Fibroblast of the aortic adventitia (primary cell): Measurements from ENCODE around the gene PDCD7. TPM values are rescaled to one million over a fixed set of nuclear protein-coding genes. Genes with fewer than 3 reads are reported as not detected.

Experiments used
- DNase-seq: peaks from one replicate; pipeline ENCODE4 v3.0.0-alpha.2; 2010; ENCODE audit warnings: low read depth
- H3K4me3 ChIP-seq: 2 replicates; pipeline ENCODE4 v1.5.1; 2011; ENCODE audit warnings: low read depth, mild to moderate bottlenecking, control low read depth, low read length, moderate library complexity
- total RNA-seq: library from RNA; depleted of rRNA; stranded (reverse); fragments of >200 nt; gene quantifications from 2 replicates; pipeline ENCODE4 v1.2.3, GENCODE V29; 2012; ENCODE audit warnings: low replicate concordance
- TF ChIP-seq, protein P1 (sequence below): IDR thresholded peaks from 2 replicates; pipeline ENCODE4 v1.5.1; 2011; ENCODE audit warnings: mild to moderate bottlenecking, low read length, control low read depth, inconsistent platforms; ENCODE audit not compliant: insufficient read depth

The PDCD7 gene
- total RNA-seq, 1 donor, result 15.7 TPM

DNA sequence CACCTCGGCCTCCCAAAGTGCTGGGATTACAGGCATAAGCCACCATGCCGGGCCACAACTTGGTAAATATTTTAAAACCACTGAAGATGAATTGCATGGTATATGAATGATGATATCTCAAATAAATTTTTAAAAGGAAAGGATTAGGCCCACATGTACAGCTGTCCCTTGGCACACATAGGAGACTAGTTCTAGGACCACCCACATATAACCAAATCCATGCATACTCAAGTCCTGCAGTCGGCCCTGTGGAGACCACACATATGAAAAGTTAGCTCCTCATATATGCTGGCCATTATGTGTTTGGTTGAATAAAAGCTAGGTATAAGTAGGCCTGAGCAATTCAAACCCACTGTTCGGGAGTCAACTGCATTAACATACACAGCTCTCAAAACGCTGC, 40.9 kb upstream of the PDCD7 start:
- DNase-seq, result no peak
- TF ChIP-seq, protein P1, sequence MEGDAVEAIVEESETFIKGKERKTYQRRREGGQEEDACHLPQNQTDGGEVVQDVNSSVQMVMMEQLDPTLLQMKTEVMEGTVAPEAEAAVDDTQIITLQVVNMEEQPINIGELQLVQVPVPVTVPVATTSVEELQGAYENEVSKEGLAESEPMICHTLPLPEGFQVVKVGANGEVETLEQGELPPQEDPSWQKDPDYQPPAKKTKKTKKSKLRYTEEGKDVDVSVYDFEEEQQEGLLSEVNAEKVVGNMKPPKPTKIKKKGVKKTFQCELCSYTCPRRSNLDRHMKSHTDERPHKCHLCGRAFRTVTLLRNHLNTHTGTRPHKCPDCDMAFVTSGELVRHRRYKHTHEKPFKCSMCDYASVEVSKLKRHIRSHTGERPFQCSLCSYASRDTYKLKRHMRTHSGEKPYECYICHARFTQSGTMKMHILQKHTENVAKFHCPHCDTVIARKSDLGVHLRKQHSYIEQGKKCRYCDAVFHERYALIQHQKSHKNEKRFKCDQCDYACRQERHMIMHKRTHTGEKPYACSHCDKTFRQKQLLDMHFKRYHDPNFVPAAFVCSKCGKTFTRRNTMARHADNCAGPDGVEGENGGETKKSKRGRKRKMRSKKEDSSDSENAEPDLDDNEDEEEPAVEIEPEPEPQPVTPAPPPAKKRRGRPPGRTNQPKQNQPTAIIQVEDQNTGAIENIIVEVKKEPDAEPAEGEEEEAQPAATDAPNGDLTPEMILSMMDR, result no peak
- no peak overlapping the region for H3K4me3 ChIP-seq

DNA sequence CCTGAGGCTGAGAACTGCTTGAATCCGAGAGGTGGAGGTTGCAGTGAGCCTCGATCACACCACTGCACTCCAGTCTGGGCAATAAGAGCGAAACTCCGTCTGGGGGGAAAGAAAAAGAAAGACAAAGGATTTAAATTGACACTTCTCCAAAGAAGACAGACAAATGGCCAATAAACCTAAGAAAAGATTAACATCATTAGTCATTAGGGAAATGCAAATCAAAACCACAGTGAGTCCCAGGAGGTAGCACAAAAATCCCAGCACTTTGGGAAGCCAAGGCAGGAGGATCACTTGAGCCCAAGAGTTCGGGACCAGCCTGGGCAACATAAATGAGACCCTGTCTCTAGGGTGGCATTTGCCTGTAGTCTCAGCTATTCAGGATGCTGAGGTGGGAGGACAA, 38.9 kb upstream of the PDCD7 start:
- H3K4me3 ChIP-seq, result no peak overlapping the region
- TF ChIP-seq, protein P1, result no peak
- DNase-seq, result no peak

DNA sequence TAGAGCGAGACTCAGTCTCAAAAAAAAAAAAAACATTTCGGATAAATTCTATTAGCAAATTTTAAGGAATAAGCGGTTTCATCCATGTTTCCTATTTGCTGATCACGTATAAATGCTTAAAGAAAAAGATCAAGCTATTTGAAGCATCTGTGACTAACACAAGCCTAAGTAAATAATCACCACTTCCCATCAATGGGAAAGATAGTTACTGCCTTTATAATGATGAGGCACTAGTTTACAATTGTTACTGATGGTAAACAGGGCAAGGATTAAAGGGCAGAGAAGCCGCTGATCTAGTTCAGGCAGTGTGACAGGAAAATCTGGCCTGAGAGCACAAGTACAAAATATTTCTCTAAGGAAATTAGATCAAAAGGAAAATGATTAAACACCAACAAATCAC, 37.8 kb upstream of the PDCD7 start:
- no peak for DNase-seq
- TF ChIP-seq, protein P1, result no peak
- H3K4me3 ChIP-seq, result no peak overlapping the region

DNA sequence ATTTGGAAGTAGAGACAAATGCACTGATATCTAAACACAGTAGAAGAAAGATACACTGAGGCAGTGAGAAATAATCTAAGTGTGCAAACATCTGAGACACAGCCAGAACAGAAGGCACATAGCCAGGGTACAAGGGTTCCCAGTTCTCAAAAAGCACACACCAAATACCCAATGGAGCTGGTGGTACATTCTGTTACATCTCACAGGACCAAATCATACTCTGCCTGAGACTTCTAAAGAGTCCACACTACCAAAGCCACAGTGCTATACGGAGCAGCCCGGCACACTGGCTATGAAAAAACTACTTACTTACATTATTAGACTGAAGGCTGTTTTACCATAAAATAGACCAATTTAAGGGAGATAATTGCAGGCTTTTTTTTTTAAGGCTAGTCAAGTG, 32.3 kb upstream of the PDCD7 start:
- no peak overlapping the region for H3K4me3 ChIP-seq
- TF ChIP-seq, protein P1, result no peak
- DNase-seq, result no peak

DNA sequence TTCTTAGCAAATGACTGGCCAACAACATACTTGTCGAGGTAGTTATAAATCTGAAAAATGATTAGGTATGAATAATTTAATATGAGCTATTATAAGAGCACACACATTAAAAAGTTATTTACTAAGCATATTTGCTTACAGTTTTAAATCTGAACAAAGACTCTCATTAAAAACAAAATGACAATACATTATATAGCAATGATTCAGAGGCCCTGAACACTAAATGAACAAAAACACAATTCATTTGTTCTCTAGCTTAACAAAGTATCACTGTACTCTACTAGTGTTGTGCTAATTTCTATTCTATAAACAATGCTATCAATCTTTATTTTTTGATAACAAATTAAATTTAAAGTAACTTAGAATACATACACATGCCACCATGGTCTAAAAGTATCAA, 30.5 kb upstream of the PDCD7 start:
- TF ChIP-seq, protein P1, result no peak
- no peak for DNase-seq
- no peak overlapping the region for H3K4me3 ChIP-seq

DNA sequence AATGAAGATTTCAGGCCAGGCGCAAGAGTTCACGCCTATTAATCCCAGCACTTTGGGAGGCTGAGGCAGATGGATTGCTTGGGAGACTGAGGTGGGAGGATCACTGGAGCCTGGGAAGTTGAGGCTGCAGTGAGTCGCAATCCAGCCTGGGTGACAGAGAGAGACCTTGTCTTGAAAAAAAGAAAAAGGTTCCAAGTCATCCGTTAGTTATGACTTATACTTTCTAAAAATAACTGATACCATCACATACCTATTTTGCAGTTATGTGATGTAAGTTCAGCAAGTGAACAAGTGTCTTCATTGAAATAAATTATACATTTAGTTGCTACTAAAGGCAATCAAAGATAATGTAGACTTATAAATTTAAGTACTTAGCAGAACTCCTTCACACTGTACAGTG, 29.4 kb upstream of the PDCD7 start:
- DNase-seq, result no peak
- TF ChIP-seq, protein P1, result no peak
- H3K4me3 ChIP-seq, result no peak overlapping the region

DNA sequence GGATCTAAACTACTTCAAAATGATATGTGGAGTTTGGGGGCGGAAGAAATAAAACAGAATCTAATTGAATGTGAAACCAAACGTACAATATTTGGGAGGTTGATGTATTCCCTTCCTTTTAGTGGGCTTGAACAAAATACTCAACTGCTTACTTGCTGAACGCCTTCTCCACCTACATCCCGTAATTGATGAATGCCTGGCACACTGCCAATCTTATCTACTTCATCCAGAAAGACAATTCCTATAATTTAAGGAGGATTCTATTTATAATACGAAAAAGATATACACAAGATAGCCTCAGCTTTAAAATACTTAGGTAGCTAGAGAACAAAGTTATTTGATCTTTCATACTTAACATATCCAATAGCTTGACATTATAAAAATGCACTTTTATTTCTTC, 23.1 kb upstream of the PDCD7 start:
- H3K4me3 ChIP-seq, result no peak overlapping the region
- TF ChIP-seq, protein P1, result no peak
- no peak for DNase-seq
